ENCODE data around the gene THRA.

Gene THRA

GRCh38 chr17:40113907-40114245 is 51.1 kb downstream of the THRA start:
- Histone ChIP-seq H3K9me2 (replicated peaks; ENCODE audit: control insufficient read depth, low read length) (no peaks in the 10 kb centered on the region), H4K20me1 (ENCODE audit: control insufficient read depth, insufficient read depth, low read depth, low read length) (no peaks in the 10 kb centered on the region), H3K9me3 (ENCODE audit: control insufficient read depth, insufficient read depth, low read length) (no peaks in the 10 kb centered on the region), H3K4me2 (ENCODE audit: low read length) (peak overlapping the region; percentile 85), H3K4me3 (ENCODE audit: low read length) (peak overlapping the region; percentile 76), H3K27ac (ENCODE audit: low read depth, low read length) (peak overlapping the region; percentile 66), H3K27me3 (ENCODE audit: control insufficient read depth, low read length) (no peaks in the 10 kb centered on the region), H3K4me1 (ENCODE audit: control insufficient read depth, low read length) (peaks cover 49% of the 10 kb centered on the region), H3K79me2 (ENCODE audit: control insufficient read depth, low read length) (no peaks in the 10 kb centered on the region), H3K36me3 (ENCODE audit: control insufficient read depth, low read length) (no peaks in the 10 kb centered on the region), H3F3A (ENCODE audit: control insufficient read depth, insufficient read depth) (peaks cover 24% of the 10 kb centered on the region)
- no peak for TF ChIP-seq EZH2phosphoT487 (IDR thresholded peaks at IDR 0.05; ENCODE audit: borderline replicate concordance, low read length)
- TF ChIP-seq CTCF (IDR thresholded peaks at IDR 0.05; ENCODE audit: low read depth, low read length, poor library complexity, severe bottlenecking), result no peak

- Histone ChIP-seq H3K4me1 (ENCODE audit: control insufficient read depth, low read length) (peaks cover 51% of the 10 kb centered on the region), H3K36me3 (ENCODE audit: control insufficient read depth, low read length) (peaks cover 3% of the 10 kb centered on the region), H3K27ac (ENCODE audit: low read depth, low read length) (no peak overlapping the region), H3K79me2 (ENCODE audit: control insufficient read depth, low read length) (peaks cover 2% of the 10 kb centered on the region), H3K4me3 (ENCODE audit: low read length) (no peak overlapping the region), H3K4me2 (ENCODE audit: low read length) (peak overlapping the region; percentile 7; the same call in 1 of the 2 replicates), H3K27me3 (ENCODE audit: control insufficient read depth, low read length) (no peaks in the 10 kb centered on the region), H4K20me1 (ENCODE audit: control insufficient read depth, insufficient read depth, low read depth, low read length) (no peaks in the 10 kb centered on the region), H3K9me3 (ENCODE audit: control insufficient read depth, insufficient read depth, low read length) (no peaks in the 10 kb centered on the region), H3F3A (ENCODE audit: control insufficient read depth, insufficient read depth) (peaks cover 22% of the 10 kb centered on the region), H3K9me2 (replicated peaks; ENCODE audit: control insufficient read depth, low read length) (no peaks in the 10 kb centered on the region)
- TF ChIP-seq EZH2phosphoT487 (IDR thresholded peaks at IDR 0.05; ENCODE audit: borderline replicate concordance, low read length) (no peak), CTCF (IDR thresholded peaks at IDR 0.05; ENCODE audit: low read depth, low read length, poor library complexity, severe bottlenecking) (no peak)
These were observed 52.3 kb downstream of the THRA start for GRCh38 chr17:40115101-40115436.

GRCh38 chr17:40121181-40122135 is 58.7 kb downstream of the THRA start, which contains the start of gene MSL1:
MSL1 (plus strand) TSS chr17:40121971; CDS start chr17:40122613, 642 bp downstream.
- peaks cover 63% of the 10 kb centered on the region for H3K79me2 ChIP-seq (ENCODE audit: control insufficient read depth, low read length)
- H3F3A ChIP-seq (ENCODE audit: control insufficient read depth, insufficient read depth), result peaks cover 7% of the 10 kb centered on the region; the same call in 1 of the 2 replicates
- H3K9me3 ChIP-seq (ENCODE audit: control insufficient read depth, insufficient read depth, low read length), result no peaks in the 10 kb centered on the region
- no peaks in the 10 kb centered on the region for H3K27me3 ChIP-seq (ENCODE audit: control insufficient read depth, low read length)
- H3K4me1 ChIP-seq (ENCODE audit: control insufficient read depth, low read length), result peaks cover 26% of the 10 kb centered on the region
- peak within 1 kb of the TSS; percentile 60 for H3K27ac ChIP-seq (ENCODE audit: low read depth, low read length)
- TF ChIP-seq EZH2phosphoT487 (IDR thresholded peaks at IDR 0.05; ENCODE audit: borderline replicate concordance, low read length) (no peak), CTCF (IDR thresholded peaks at IDR 0.05; ENCODE audit: low read depth, low read length, poor library complexity, severe bottlenecking) (no peak)
- H4K20me1 ChIP-seq (ENCODE audit: control insufficient read depth, insufficient read depth, low read depth, low read length), result peaks cover 13% of the 10 kb centered on the region
- H3K36me3 ChIP-seq (ENCODE audit: control insufficient read depth, low read length), result peaks cover 48% of the 10 kb centered on the region
- H3K4me2 ChIP-seq (ENCODE audit: low read length), result peak within 1 kb of the TSS; percentile 97
- peak within 1 kb of the TSS; percentile 84 for H3K4me3 ChIP-seq (ENCODE audit: low read length)
- H3K9me2 ChIP-seq (replicated peaks; ENCODE audit: control insufficient read depth, low read length), result no peaks in the 10 kb centered on the region

Data from DOHH2 (cell line).